Measurements from ENCODE around the gene FNDC3A. TPM values are rescaled to one million over a fixed set of nuclear protein-coding genes. Genes with fewer than 3 reads are reported as not detected.
"Not testable (repeated sequence)": the region's sequence is repeated elsewhere in the genome, so short reads cannot be mapped to it uniquely, and the experiment has no call there.

Gene FNDC3A
- total and polyA plus RNA-seq, 9 of the 15 experiments (the other 6 are each of a cell fraction or from before 2014, with no cell fraction given), result 4.1 to 22.0 (median 13.5) TPM

DNA sequence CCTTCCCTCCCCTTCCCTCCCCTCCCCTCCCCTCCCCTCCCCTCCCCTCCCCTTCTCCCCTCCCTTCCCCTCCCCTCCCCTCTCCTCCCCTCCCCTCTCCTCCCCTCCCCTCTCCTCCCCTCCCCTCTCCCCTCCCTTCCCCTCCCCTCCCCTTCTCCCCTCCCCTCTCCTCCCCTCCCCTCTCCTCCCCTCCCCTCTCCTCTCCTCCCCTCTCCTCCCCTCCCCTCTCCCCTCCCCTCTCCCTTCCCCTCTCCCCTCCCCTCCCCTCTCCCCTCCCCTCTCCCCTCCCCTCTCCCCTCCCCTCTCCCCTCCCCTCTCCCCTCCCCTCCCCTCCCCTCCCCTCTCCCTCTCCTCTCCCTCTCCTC, 85.7 kb downstream of the FNDC3A start:
- H3K27me3 ChIP-seq (ENCODE audit: control insufficient read depth in 2 of 2, insufficient read depth in 2 of 2, low read length in 2 of 2); H3K9me1 ChIP-seq (ENCODE audit: control insufficient read depth, insufficient read depth, low read length); H3K36me3 ChIP-seq (ENCODE audit: control insufficient read depth, insufficient read depth, low read length); H2AFZ ChIP-seq (ENCODE audit: low read depth, low read length); CTCF ChIA-PET (ENCODE audit: low intra/inter-chr PET ratio); H4K20me1 ChIP-seq (replicated peaks; ENCODE audit: control insufficient read depth, insufficient read depth, low read length); H3K9me3 ChIP-seq (replicated peaks; ENCODE audit: control insufficient read depth, insufficient read depth, low read depth, low read length); H3K27ac ChIP-seq (ENCODE audit: extremely low read depth, low read depth, low read length); DNase-seq (ENCODE audit: extremely low read depth in 1 of 4, low spot score in 3 of 4); ATAC-seq; H3K4me2 ChIP-seq (ENCODE audit: insufficient read depth, low read length); H3K4me3 ChIP-seq; in situ Hi-C loops (cut with MboI); H3K9ac ChIP-seq (ENCODE audit: insufficient read depth in 1 of 2, low read depth in 2 of 2, low read length in 2 of 2); BruUV-seq (replicated peaks); FAIRE-seq; H3K4me1 ChIP-seq (replicated peaks in 1 of 2; ENCODE audit: control insufficient read depth in 2 of 2, insufficient read depth in 2 of 2, low read length in 2 of 2); H3K79me2 ChIP-seq (ENCODE audit: control insufficient read depth, insufficient read depth, low read length): not testable (repeated sequence)
- intact Hi-C loops (cut with micrococcal nuclease), result loop anchor here (5.0 kb wide), 1 partner anchor 84 kb away; the partner anchor contains the start of gene FNDC3A
- POLR2A ChIA-PET, result interaction anchor here (0.7 kb wide), 1 partner anchor 658 kb away, joined by 3 read pairs; no protein-coding TSS in a partner anchor

- FAIRE-seq (peak; percentile 44), DNase-seq (ENCODE audit: extremely low read depth in 1 of 4, low spot score in 3 of 4) (peak in 2 of 4 experiments; percentile 14 to 30), ATAC-seq (peak; percentile 50; the same call in 2 of the 3 replicates)
- Histone ChIP-seq H3K79me2 (ENCODE audit: control insufficient read depth, insufficient read depth, low read length) (no peaks in the 10 kb centered on the region), H2AFZ (ENCODE audit: low read depth, low read length) (no peak overlapping the region), H3K9me1 (ENCODE audit: control insufficient read depth, insufficient read depth, low read length) (no peaks in the 10 kb centered on the region), H3K27ac (ENCODE audit: extremely low read depth, low read depth, low read length) (peak overlapping the region; percentile 35; the same call in 1 of the 3 replicates), H3K4me2 (ENCODE audit: insufficient read depth, low read length) (no peak overlapping the region; the same call in 1 of the 2 replicates), H3K27me3 (ENCODE audit: control insufficient read depth in 2 of 2, insufficient read depth in 2 of 2, low read length in 2 of 2) (no peaks in the 10 kb centered on the region), H3K36me3 (ENCODE audit: control insufficient read depth, insufficient read depth, low read length) (no peaks in the 10 kb centered on the region), H3K4me1 (replicated peaks in 1 of 2; ENCODE audit: control insufficient read depth in 2 of 2, insufficient read depth in 2 of 2, low read length in 2 of 2) (peaks cover 0 to 9% of the 10 kb centered on the region in 2 experiments; a peak in 2 of 5 replicates), H3K9me3 (replicated peaks; ENCODE audit: control insufficient read depth, insufficient read depth, low read depth, low read length) (no peaks in the 10 kb centered on the region), H3K9ac (ENCODE audit: insufficient read depth in 1 of 2, low read depth in 2 of 2, low read length in 2 of 2) (no peak overlapping the region), H3K4me3 (no peak overlapping the region), H4K20me1 (replicated peaks; ENCODE audit: control insufficient read depth, insufficient read depth, low read length) (no peaks in the 10 kb centered on the region)
- WGBS (ENCODE audit: insufficient coverage, low coverage, missing lambda C conversion rate), result 19% methylated on average over 3 of the region's 3 CpGs
- in situ Hi-C loops (cut with MboI) (no loop called here), intact Hi-C loops (cut with micrococcal nuclease) (loop anchor here (5.0 kb wide), 1 partner anchor 85 kb away; the partner anchor contains the start of gene FNDC3A)
- CTCF ChIA-PET (ENCODE audit: low intra/inter-chr PET ratio), result no interaction called here
- POLR2A ChIA-PET, result no interaction called here
- BruUV-seq (replicated peaks), result no TSS peak
- TF ChIP-seq TCFL5 (CRISPR knock-in tag; conservative IDR thresholded peaks at IDR 0.05) (no peak), CBFB (CRISPR knock-in tag; IDR thresholded peaks at IDR 0.05) (no peak), FOXK2 (conservative IDR thresholded peaks at IDR 0.05 in 1 of 2, IDR thresholded peaks at IDR 0.05 in 1 of 2; ENCODE audit: low read depth in 2 of 2) (no peak; a peak in 1 of 4 replicates), THAP7 (CRISPR knock-in tag; IDR thresholded peaks at IDR 0.05) (no peak), ZKSCAN8 (CRISPR knock-in tag; IDR thresholded peaks at IDR 0.05) (no peak), HMGXB4 (CRISPR knock-in tag; IDR thresholded peaks at IDR 0.05) (no peak), KDM5B (IDR thresholded peaks at IDR 0.05; ENCODE audit: insufficient replicate concordance, low read depth, low read length) (no peak), BRCA1 (IDR thresholded peaks at IDR 0.05) (0 out of 2 replicates have a peak, but pooled peaks have one; percentile 81), BRCA1 (CRISPR knock-in tag; IDR thresholded peaks at IDR 0.05) (no peak), TAF1 (IDR thresholded peaks at IDR 0.05; ENCODE audit: control insufficient read depth, extremely low read depth, insufficient read depth, low read length, severe bottlenecking) (no peak), TFAP4 (CRISPR knock-in tag; IDR thresholded peaks at IDR 0.05; ENCODE audit: borderline replicate concordance) (no peak)
Measured at GRCh38 chr13:49062297-49062896, 86.7 kb downstream of the FNDC3A start.
